CD4-positive, alpha-beta memory T cell (primary cell): ENCODE results near the gene SIVA1. TPM values are rescaled to one million over a fixed set of nuclear protein-coding genes. Genes with fewer than 3 reads are reported as not detected.

Source experiments
- CTCF ChIA-PET: fragments of 350-600 bp; sonication (Branson Sonifier 250); formaldehyde crosslinking; loops from one replicate; lab custom pipeline; 2021; ENCODE audit warnings: inconsistent platforms; ENCODE audit not compliant: partially characterized antibody; lab: Charles Lee
- POLR2A ChIA-PET: fragments of 350-600 bp; sonication (Branson Sonifier 250); formaldehyde crosslinking; loops from one replicate; lab custom pipeline; 2021; ENCODE audit not compliant: partially characterized antibody; lab: Charles Lee
- DNase-seq, 5 donors: peaks; one replicate each; pipeline versions ENCODE4 v3.0.0 to v3.0.0-alpha.2; 2020 to 2022; ENCODE audit warnings: mixed read lengths in 1 of 5
- H3K27ac ChIP-seq: one replicate; pipeline ENCODE4 v1.7.0; 2013; ENCODE audit warnings: low read depth, low read length
- H3K27me3 ChIP-seq: 2 replicates; pipeline ENCODE4 v1.7.0; 2013; ENCODE audit warnings: mild to moderate bottlenecking, low read length, moderate library complexity; ENCODE audit not compliant: insufficient read depth
- H3K36me3 ChIP-seq: 2 replicates; pipeline ENCODE4 v1.7.0; 2013; ENCODE audit warnings: mild to moderate bottlenecking, low read length, moderate library complexity; ENCODE audit not compliant: insufficient read depth
- H3K4me1 ChIP-seq: 2 replicates; pipeline ENCODE4 v1.7.0; 2013; ENCODE audit warnings: mild to moderate bottlenecking, low read length, moderate library complexity; ENCODE audit not compliant: insufficient read depth
- H3K4me3 ChIP-seq, 2 donors: one replicate each; pipeline ENCODE4 v1.7.0; 2013; ENCODE audit warnings: low read length in 2 of 2, mild to moderate bottlenecking in 1 of 2
- H3K9me3 ChIP-seq, 2 donors: one replicate each; pipeline ENCODE4 v1.7.0; 2013; ENCODE audit warnings: low read length in 2 of 2, control low read depth in 1 of 2; ENCODE audit not compliant: control insufficient read depth in 1 of 2
- H3K27ac Mint-ChIP-seq, 7 donors: one replicate each; pipeline ENCODE4 v1.8.0; 2020 to 2021; ENCODE audit warnings: mixed read lengths in 7 of 7, mild to moderate bottlenecking in 6 of 7, inconsistent platforms in 3 of 7, moderate library complexity in 3 of 7
- H3K27me3 Mint-ChIP-seq, 2 donors: one replicate each; pipeline ENCODE4 v1.8.0; 2020 to 2021; ENCODE audit warnings: mixed read lengths in 2 of 2
- H3K36me3 Mint-ChIP-seq, 2 donors: one replicate each; pipeline ENCODE4 v1.8.0; 2020 to 2021; ENCODE audit warnings: mixed read lengths in 2 of 2, inconsistent platforms in 1 of 2, mild to moderate bottlenecking in 1 of 2
- H3K4me1 Mint-ChIP-seq, 4 donors: one replicate each; pipeline ENCODE4 v1.8.0; 2020 to 2021; ENCODE audit warnings: mixed read lengths in 4 of 4, mild to moderate bottlenecking in 1 of 4
- H3K4me3 Mint-ChIP-seq, 8 donors: one replicate each; pipeline ENCODE4 v1.8.0; 2020 to 2021; ENCODE audit warnings: mixed read lengths in 8 of 8, mild to moderate bottlenecking in 7 of 8, moderate library complexity in 6 of 8, inconsistent platforms in 3 of 8
- H3K9me3 Mint-ChIP-seq, 8 donors: one replicate each; pipeline ENCODE4 v1.8.0; 2020 to 2021; ENCODE audit warnings: mixed read lengths in 8 of 8, mild to moderate bottlenecking in 5 of 8, inconsistent platforms in 3 of 8, moderate library complexity in 1 of 8
- intact Hi-C: fragments of 100-400 bp; cut with micrococcal nuclease; formaldehyde crosslinking; loops from one replicate; pipeline ENCODE4 v1.15.1; 2023
- polyA plus RNA-seq, 2 donors: library from polyadenylated mRNA; unstranded; fragments of 300-500 nt; fragmentation: Illumina TruSeq; gene quantifications; one replicate each; pipeline ENCODE4 v1.2.3, GENCODE V29; 2021
- total RNA-seq, 2 experiments: library from RNA; stranded (reverse); gene quantifications; one replicate each; pipeline ENCODE4 v1.2.3, GENCODE V29; 2021

SIVA1 gene
- total and polyA plus RNA-seq, 4 experiments from 2014 or later, result 69.3 to 266 (median 144) TPM

DNA sequence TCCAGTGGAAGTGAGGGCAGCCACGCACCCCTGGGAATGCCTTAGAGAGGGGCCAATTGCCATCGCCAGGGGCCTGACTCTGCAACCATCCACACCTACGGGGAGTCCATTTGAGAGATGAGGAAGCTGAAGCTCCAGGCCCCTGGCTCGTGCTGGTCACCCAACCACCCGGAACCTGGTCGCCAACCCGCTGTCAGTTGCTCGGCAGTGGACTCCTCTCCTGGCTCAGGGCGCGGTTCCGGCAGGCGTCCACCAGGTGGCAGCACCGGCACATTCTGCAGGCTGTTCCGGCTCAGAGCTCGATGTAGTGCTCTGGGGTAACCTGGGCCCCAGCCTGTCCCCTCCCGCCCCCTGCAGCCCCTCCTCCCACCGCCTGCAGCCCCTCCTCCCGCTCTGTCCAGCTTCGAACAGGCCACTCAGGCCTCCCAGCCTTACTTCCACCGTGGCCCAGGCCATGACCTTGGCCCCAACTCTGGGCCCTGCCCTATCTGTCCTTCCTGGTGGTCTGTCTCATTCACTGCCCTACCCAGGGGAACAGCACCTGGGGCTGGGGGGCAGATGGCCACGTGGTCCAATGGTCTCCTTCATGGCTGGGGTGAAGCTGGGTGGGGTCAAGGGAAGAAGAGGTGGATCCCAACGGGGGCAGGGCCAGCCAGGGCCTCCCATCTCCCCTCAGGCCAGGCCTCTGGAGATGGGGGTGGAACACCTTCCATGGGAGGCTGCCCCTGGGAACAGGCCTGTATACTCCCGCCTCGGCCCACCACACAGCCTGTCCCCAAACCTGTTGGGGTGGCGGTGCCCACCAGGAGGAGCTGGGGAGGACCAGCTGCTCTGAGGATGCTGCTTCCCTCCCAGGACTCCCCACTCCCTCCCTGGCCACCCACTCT is 15.7 kb downstream of the SIVA1 start:
- Mint-ChIP-seq H3K4me3 (no peak overlapping the region), H3K27ac (peak overlapping the region in 4 of 7 donors; percentile 11 to 77 (median 56)), H3K36me3 (peaks cover 14 to 19% of the 10 kb centered on the region in 2 donors), H3K4me1 (peaks cover 0 to 4% (median under 1%) of the 10 kb centered on the region in 4 donors), H3K9me3 (no peaks in the 10 kb centered on the region), H3K27me3 (no peaks in the 10 kb centered on the region)
- intact Hi-C loops, result loop anchor here (1.0 to 2.0 kb wide), 3 partner anchors 32 to 102 kb away; partner anchors contain the start of gene ZBTB42
- Histone ChIP-seq H3K9me3 (no peaks in the 10 kb centered on the region), H3K36me3 (peaks cover 13% of the 10 kb centered on the region), H3K4me1 (peaks cover 3% of the 10 kb centered on the region), H3K4me3 (no peak overlapping the region), H3K27me3 (no peaks in the 10 kb centered on the region), H3K27ac (no peak overlapping the region)
- POLR2A ChIA-PET, result interaction anchor here (0.7 to 1.7 kb wide), 7 partner anchors 9 to 58 kb away, joined by 3 to 30 read pairs (median 5); partner anchors contain the start of genes SIVA1 and ZBTB42
- CTCF ChIA-PET, result interaction anchor here (1.0 to 10.5 kb wide), 18 partner anchors 9 to 105 kb away, joined by 3 to 144 read pairs (median 4); partner anchors contain the start of gene SIVA1
- DNase-seq, result peak; percentile 83 to 89 (median 86)

DNA sequence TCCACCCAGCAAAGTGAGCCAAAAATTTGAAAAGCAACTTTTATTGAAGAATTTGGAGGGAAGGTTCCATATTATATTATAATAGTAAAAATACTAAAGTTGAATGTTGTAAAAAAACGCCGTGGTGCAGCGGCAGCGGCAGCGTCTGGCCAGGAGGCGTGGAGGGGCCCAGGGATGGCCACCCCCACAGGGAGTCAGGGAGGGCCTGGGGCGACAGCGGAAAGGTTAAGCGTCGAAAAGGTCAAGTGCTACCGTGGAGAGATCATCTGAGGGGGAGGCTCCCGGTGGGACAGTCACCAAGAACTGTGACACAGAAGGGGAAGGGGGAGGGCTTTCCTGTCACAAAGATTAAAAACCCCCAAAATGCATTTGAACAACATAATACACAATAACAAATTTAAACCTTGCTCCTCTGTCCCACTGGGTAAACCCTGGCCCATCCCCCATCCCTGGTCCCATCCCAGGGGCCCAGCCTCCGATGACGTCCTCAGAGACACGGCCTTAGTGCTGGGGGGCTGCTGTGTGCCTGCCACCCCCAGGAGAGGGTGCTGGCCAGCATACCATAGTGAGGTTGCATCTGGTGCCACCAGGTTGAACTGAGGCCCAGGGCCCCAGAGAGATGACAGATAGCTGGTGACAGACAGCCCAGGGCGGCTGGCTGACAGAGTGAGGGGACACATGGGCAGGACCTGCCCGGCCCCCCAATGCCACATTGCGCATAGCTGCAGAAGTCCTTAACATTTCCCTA is 16.6 kb downstream of the SIVA1 start:
- intact Hi-C loops, result loop anchor here (2.0 kb wide), 1 partner anchor 31 kb away; the partner anchor contains the start of gene ZBTB42
- H3K36me3 Mint-ChIP-seq, result peaks cover 14 to 19% of the 10 kb centered on the region in 2 donors

DNA sequence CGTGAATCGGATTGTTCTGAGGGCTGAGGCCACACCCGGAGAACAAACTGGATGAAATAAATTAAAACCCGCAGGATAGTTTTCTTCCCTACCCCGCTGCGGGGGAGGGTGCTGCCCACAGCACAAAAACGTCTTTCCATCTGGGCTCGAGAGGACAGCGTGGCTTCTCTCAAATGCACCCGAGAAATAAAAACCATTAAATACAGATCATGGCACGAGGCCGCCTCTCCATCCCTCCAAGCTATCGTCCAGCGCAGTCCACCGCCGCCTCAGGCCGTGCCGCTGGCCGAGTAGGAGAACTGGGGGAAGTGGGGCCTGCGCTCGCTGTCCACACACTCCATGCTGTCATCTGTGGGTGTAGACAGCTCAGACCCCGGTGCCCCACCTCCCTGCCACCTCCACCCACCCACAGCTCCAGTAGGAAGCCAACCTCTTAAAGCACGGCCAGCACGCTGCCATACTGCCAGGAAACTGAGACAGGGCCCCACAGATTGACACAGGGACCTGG is 17.2 kb downstream of the SIVA1 start:
- ChIA-PET POLR2A (interaction anchor here (0.9 to 1.8 kb wide), 4 partner anchors 15 to 56 kb away, joined by 3 to 7 read pairs (median 3); no protein-coding TSS in a partner anchor), CTCF (interaction anchor here (2.3 to 10.5 kb wide), 2 partner anchors 57 to 101 kb away, joined by 12 to 144 read pairs; no protein-coding TSS in a partner anchor)
- DNase-seq, result no peak
- Histone ChIP-seq H3K27me3 (no peaks in the 10 kb centered on the region), H3K4me1 (peaks cover 3% of the 10 kb centered on the region), H3K27ac (no peak overlapping the region), H3K9me3 (no peaks in the 10 kb centered on the region), H3K36me3 (peaks cover 13% of the 10 kb centered on the region), H3K4me3 (no peak overlapping the region)
- Mint-ChIP-seq H3K4me1 (peaks cover 0 to 4% (median under 1%) of the 10 kb centered on the region in 4 donors), H3K9me3 (no peaks in the 10 kb centered on the region), H3K4me3 (no peak overlapping the region), H3K36me3 (peaks cover 14 to 19% of the 10 kb centered on the region in 2 donors), H3K27ac (peak overlapping the region in 4 of 7 donors; percentile 22 to 48 (median 36)), H3K27me3 (no peaks in the 10 kb centered on the region)
- intact Hi-C loops, result no loop called here

More for the DNA sequence above, 16.6 kb downstream of the SIVA1 start:
- Histone ChIP-seq H3K36me3 (peaks cover 13% of the 10 kb centered on the region), H3K27ac (no peak overlapping the region), H3K4me3 (no peak overlapping the region), H3K27me3 (no peaks in the 10 kb centered on the region), H3K9me3 (no peaks in the 10 kb centered on the region), H3K4me1 (peaks cover 3% of the 10 kb centered on the region)
- no peak for DNase-seq
- Mint-ChIP-seq H3K4me1 (peaks cover 0 to 4% (median under 1%) of the 10 kb centered on the region in 4 donors), H3K4me3 (no peak overlapping the region), H3K9me3 (no peaks in the 10 kb centered on the region), H3K27ac (peak overlapping the region in 5 of 7 donors; percentile 11 to 59 (median 36)), H3K27me3 (no peaks in the 10 kb centered on the region)
- POLR2A ChIA-PET, result interaction anchor here (0.9 to 1.8 kb wide), 6 partner anchors 8 to 57 kb away, joined by 3 to 30 read pairs (median 7); partner anchors contain the start of gene SIVA1
- CTCF ChIA-PET, result interaction anchor here (1.0 to 10.5 kb wide), 12 partner anchors 8 to 101 kb away, joined by 3 to 144 read pairs (median 6); partner anchors contain the start of gene SIVA1

DNA sequence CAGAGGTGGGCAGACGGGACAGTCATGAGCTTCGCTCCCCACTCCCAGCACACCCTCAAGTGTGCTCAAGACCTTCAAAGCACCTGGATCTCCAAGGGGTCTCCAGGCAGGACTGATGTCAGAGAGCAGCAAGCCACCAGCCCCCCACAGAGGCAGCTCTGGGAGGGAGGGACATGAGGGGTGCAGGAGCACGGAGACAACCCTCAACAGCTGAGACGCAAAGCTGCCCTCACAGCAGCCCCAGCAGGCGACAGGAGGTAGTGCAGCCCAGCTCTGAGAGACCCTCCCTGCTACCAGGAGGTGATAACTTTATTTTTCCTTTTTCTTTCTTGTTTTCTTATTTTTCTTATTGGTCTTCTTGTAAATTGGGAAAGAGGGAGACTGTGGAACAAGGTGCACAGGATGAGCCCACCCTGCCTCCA is 17.9 kb downstream of the SIVA1 start:
- intact Hi-C loops, result no loop called here
- H3K4me3 ChIP-seq, result no peak overlapping the region
- Mint-ChIP-seq H3K36me3 (peaks cover 14 to 19% of the 10 kb centered on the region in 2 donors), H3K4me1 (peaks cover 0 to 4% (median under 1%) of the 10 kb centered on the region in 4 donors), H3K4me3 (no peak overlapping the region), H3K27ac (peak overlapping the region in 1 of 7 donors; percentile 60), H3K9me3 (no peaks in the 10 kb centered on the region), H3K27me3 (no peaks in the 10 kb centered on the region)
- CTCF ChIA-PET, result interaction anchor here (10.5 kb wide), 1 partner anchor 56 kb away, joined by 144 read pairs; no protein-coding TSS in a partner anchor
- no peaks in the 10 kb centered on the region for H3K27me3 ChIP-seq
- H3K36me3 ChIP-seq, result peaks cover 13% of the 10 kb centered on the region
- POLR2A ChIA-PET, result interaction anchor here (1.1 to 1.8 kb wide), 3 partner anchors 16 to 55 kb away, joined by 3 to 7 read pairs (median 3); no protein-coding TSS in a partner anchor
- DNase-seq, result no peak
- no peaks in the 10 kb centered on the region for H3K9me3 ChIP-seq
- H3K27ac ChIP-seq, result no peak overlapping the region
- H3K4me1 ChIP-seq, result peaks cover 3% of the 10 kb centered on the region

DNA sequence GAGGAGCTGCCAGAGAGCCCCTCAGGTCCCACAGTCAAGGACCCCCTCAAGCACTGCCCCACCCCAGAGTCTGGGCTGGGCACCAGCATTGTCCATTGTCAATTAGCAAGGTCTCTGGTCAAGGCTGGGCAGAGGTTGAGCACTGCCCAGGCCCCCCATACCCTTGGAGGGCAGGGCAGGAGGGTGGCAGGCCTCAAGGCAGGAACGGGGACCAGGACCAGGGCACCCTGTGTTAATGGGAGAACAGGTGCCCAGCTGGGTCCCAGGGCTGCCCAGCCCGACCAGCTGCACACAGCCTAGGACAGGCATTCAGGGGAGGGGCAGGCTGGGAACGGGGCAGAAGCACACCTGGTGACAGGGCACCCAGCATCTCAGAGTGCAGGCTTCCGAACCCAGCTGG is 18.4 kb downstream of the SIVA1 start:
- H3K27ac ChIP-seq, result no peak overlapping the region
- Mint-ChIP-seq H3K9me3 (no peaks in the 10 kb centered on the region), H3K27ac (peak overlapping the region in 1 of 7 donors; percentile 60), H3K4me3 (no peak overlapping the region), H3K4me1 (peaks cover 0 to 4% (median under 1%) of the 10 kb centered on the region in 4 donors), H3K36me3 (peaks cover 14 to 22% of the 10 kb centered on the region in 2 donors), H3K27me3 (no peaks in the 10 kb centered on the region)
- ChIA-PET CTCF (interaction anchor here (10.5 kb wide), 1 partner anchor 56 kb away, joined by 144 read pairs; no protein-coding TSS in a partner anchor), POLR2A (interaction anchor here (1.1 to 1.8 kb wide), 3 partner anchors 17 to 55 kb away, joined by 3 to 7 read pairs (median 3); no protein-coding TSS in a partner anchor)
- no peak overlapping the region for H3K4me3 ChIP-seq
- no peaks in the 10 kb centered on the region for H3K27me3 ChIP-seq
- intact Hi-C loops, result no loop called here
- peaks cover 3% of the 10 kb centered on the region for H3K4me1 ChIP-seq
- no peak for DNase-seq
- H3K9me3 ChIP-seq, result no peaks in the 10 kb centered on the region
- H3K36me3 ChIP-seq, result peaks cover 13% of the 10 kb centered on the region

DNA sequence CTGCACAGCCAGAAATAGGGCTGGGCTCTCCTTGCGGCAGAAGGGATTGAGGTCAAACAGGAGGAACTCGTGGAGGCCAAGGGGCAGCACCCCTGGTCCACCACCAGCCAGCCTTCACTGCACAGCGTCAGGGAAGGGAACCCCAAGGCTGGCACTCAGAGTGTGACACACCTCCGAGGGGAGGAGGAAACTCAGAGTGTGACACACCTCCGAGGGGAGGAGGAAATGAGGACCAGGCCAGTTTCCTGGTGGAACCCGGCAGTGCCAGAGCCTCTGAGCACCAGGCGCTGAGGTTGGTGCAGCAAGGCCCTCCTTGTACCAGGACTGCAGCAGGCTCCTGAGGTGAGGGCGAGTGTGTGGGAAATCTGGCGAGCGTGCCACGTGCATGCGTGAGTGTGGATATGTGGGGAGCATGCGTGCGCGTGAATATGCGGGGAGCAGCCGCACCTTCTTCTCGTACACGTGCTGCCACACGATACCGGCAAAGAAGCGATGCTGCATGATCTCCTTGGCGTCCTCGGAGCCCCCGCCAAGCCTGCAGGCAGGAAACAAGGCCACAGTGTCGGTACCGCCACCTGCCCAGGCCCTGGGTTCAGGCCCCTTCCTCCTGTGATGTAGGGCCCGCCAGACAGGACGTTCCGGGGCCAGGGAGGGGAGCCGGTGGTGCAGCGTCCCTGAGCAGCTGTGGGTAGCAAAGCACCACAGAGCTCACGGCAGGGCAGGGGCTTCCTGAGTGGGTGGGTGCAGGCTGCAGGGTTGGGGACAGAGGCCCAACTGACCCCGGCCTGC is 19.2 kb downstream of the SIVA1 start:
- peaks cover 14 to 27% of the 10 kb centered on the region in 2 donors for H3K36me3 Mint-ChIP-seq
- H3K4me1 Mint-ChIP-seq, result peaks cover 0 to 4% (median under 1%) of the 10 kb centered on the region in 4 donors
- H3K27me3 Mint-ChIP-seq, result no peaks in the 10 kb centered on the region
- no peaks in the 10 kb centered on the region for H3K9me3 Mint-ChIP-seq
- no peak for DNase-seq
- H3K4me3 ChIP-seq, result no peak overlapping the region
- H3K4me1 ChIP-seq, result peaks cover 3% of the 10 kb centered on the region
- H3K4me3 Mint-ChIP-seq, result no peak overlapping the region
- H3K36me3 ChIP-seq, result peaks cover 13% of the 10 kb centered on the region
- peak overlapping the region in 1 of 7 donors; percentile 12 for H3K27ac Mint-ChIP-seq
- H3K27ac ChIP-seq, result no peak overlapping the region
- intact Hi-C loops, result no loop called here
- CTCF ChIA-PET, result interaction anchor here (10.5 kb wide), 1 partner anchor 55 kb away, joined by 144 read pairs; no protein-coding TSS in a partner anchor
- no peaks in the 10 kb centered on the region for H3K27me3 ChIP-seq
- H3K9me3 ChIP-seq, result no peaks in the 10 kb centered on the region
- POLR2A ChIA-PET, result no interaction called here
